Measurements from ENCODE around the gene SCMH1.

SCMH1 gene

DNA sequence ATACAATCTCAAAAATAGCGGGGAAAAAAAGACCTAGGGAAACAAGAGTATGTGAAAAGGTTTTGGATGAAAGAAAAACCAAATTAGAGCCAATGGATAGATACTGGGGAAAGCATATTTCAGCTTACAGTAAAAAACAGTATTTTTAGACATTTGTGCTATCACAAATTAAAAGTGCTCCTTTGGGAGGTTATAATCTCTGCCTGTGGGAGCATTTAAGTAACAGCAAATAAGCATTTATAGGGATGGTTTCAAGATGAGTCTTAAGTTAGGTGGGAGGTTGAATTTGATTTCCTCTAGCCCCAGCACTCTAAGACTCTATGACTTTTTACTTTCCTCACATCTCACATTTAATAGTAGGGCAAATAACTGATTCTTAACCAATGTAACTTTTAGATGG is 141.0 kb downstream of the SCMH1 start:
- Histone ChIP-seq H3K27me3 (ENCODE audit: control insufficient read depth, low read length) (no peaks in the 10 kb centered on the region), H3K27ac (ENCODE audit: low read depth, low read length) (no peak overlapping the region), H3F3A (ENCODE audit: control insufficient read depth, insufficient read depth) (no peaks in the 10 kb centered on the region), H3K9me3 (ENCODE audit: control insufficient read depth, insufficient read depth, low read length) (no peaks in the 10 kb centered on the region), H3K9me2 (replicated peaks; ENCODE audit: control insufficient read depth, low read length) (no peaks in the 10 kb centered on the region), H3K4me1 (ENCODE audit: control insufficient read depth, low read length) (no peaks in the 10 kb centered on the region), H3K36me3 (ENCODE audit: control insufficient read depth, low read length) (peaks cover 8% of the 10 kb centered on the region), H3K4me2 (ENCODE audit: low read length) (no peak overlapping the region), H3K4me3 (ENCODE audit: low read length) (no peak overlapping the region), H4K20me1 (ENCODE audit: control insufficient read depth, insufficient read depth, low read depth, low read length) (no peaks in the 10 kb centered on the region), H3K79me2 (ENCODE audit: control insufficient read depth, low read length) (no peaks in the 10 kb centered on the region)
- TF ChIP-seq EZH2phosphoT487 (IDR thresholded peaks at IDR 0.05; ENCODE audit: borderline replicate concordance, low read length) (no peak), CTCF (IDR thresholded peaks at IDR 0.05; ENCODE audit: low read depth, low read length, poor library complexity, severe bottlenecking) (no peak)

DNA sequence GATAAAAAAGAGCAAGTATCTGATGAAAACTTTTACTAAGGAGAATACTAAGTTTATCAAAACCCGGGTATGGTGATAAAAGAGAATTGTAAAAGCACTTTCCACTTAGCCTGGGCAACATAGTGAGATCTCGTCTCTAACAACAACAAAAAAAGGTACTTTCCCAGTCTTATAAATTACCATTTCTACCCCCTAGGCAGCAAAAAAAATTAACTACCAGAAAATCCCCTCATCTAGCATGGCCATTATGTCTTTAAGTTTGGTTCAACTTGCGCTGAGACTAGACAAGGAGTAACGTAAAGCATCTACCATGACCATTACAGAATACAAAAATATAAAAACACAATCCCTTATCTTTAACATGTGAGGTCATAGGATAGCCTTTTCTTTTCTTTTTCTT is 141.9 kb downstream of the SCMH1 start:
- Histone ChIP-seq H3K79me2 (ENCODE audit: control insufficient read depth, low read length) (no peaks in the 10 kb centered on the region), H3K27me3 (ENCODE audit: control insufficient read depth, low read length) (no peaks in the 10 kb centered on the region), H3K4me3 (ENCODE audit: low read length) (no peak overlapping the region), H3K4me2 (ENCODE audit: low read length) (no peak overlapping the region), H3K4me1 (ENCODE audit: control insufficient read depth, low read length) (no peaks in the 10 kb centered on the region), H3K27ac (ENCODE audit: low read depth, low read length) (no peak overlapping the region), H3K9me3 (ENCODE audit: control insufficient read depth, insufficient read depth, low read length) (no peaks in the 10 kb centered on the region), H4K20me1 (ENCODE audit: control insufficient read depth, insufficient read depth, low read depth, low read length) (no peaks in the 10 kb centered on the region), H3F3A (ENCODE audit: control insufficient read depth, insufficient read depth) (no peaks in the 10 kb centered on the region), H3K36me3 (ENCODE audit: control insufficient read depth, low read length) (peaks cover 11% of the 10 kb centered on the region), H3K9me2 (replicated peaks; ENCODE audit: control insufficient read depth, low read length) (no peaks in the 10 kb centered on the region)
- no peak for TF ChIP-seq EZH2phosphoT487 (IDR thresholded peaks at IDR 0.05; ENCODE audit: borderline replicate concordance, low read length)
- TF ChIP-seq CTCF (IDR thresholded peaks at IDR 0.05; ENCODE audit: low read depth, low read length, poor library complexity, severe bottlenecking) = no peak

DNA sequence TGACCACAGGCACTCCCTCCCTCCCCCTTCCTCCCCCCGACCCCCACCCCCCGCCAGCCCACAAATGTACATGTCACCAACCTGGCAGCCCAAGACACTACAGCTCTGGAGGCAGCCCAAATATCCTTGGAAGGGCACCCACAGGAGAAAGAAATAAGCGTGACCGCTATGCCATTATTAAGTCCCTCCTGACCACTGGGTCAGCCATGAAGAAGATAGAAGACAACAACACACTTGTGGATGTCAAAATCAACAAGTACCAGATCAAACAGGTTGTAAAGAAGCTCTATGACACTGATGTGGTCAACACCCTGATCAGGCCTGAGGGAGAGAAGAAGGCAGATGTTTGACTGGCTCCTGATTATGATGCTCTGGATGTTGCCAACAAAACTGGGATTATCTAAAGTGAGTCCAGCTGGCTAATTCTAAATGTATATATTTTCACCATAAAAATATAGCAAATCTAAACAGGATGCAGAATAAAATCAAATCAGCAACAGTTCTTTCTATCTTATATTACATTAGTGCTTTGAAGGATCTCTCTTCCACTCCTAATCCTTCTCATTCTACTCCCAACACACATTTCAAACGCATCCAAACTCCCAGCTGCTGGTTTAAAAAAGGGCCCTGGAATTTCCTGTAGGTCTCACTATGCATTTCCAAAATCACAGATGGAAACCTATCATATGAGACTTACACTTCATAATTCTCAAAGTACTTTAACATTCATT is 143.2 kb downstream of the SCMH1 start:
- TF ChIP-seq CTCF (IDR thresholded peaks at IDR 0.05; ENCODE audit: low read depth, low read length, poor library complexity, severe bottlenecking) (no peak), EZH2phosphoT487 (IDR thresholded peaks at IDR 0.05; ENCODE audit: borderline replicate concordance, low read length) (no peak)
- no peaks in the 10 kb centered on the region for H3K79me2 ChIP-seq (ENCODE audit: control insufficient read depth, low read length)
- H3K9me3 ChIP-seq (ENCODE audit: control insufficient read depth, insufficient read depth, low read length) = no peaks in the 10 kb centered on the region
- no peak overlapping the region for H3K4me2 ChIP-seq (ENCODE audit: low read length)
- H3K9me2 ChIP-seq (replicated peaks; ENCODE audit: control insufficient read depth, low read length) = no peaks in the 10 kb centered on the region
- no peak overlapping the region for H3K4me3 ChIP-seq (ENCODE audit: low read length)
- no peak overlapping the region for H3K27ac ChIP-seq (ENCODE audit: low read depth, low read length)
- no peaks in the 10 kb centered on the region for H4K20me1 ChIP-seq (ENCODE audit: control insufficient read depth, insufficient read depth, low read depth, low read length)
- no peaks in the 10 kb centered on the region for H3K27me3 ChIP-seq (ENCODE audit: control insufficient read depth, low read length)
- H3K36me3 ChIP-seq (ENCODE audit: control insufficient read depth, low read length) = peaks cover 16% of the 10 kb centered on the region
- no peaks in the 10 kb centered on the region for H3K4me1 ChIP-seq (ENCODE audit: control insufficient read depth, low read length)
- no peaks in the 10 kb centered on the region for H3F3A ChIP-seq (ENCODE audit: control insufficient read depth, insufficient read depth)
